HepG2 (cell line): ENCODE data around the gene GATAD2B. TPM values are rescaled to one million over a fixed set of nuclear protein-coding genes. Genes with fewer than 3 reads are reported as not detected.

Experiments
- ATF7 ChIP-seq, 2 experiments: fragments of 450-650 bp in 1 of 2; sonication (generic) in 1 of 2; formaldehyde crosslinking in 1 of 2; IDR thresholded peaks; 2 replicates each; pipeline versions ENCODE4 v1.4.0 to v1.6.1; 2016 to 2020; ENCODE audit warnings: antibody characterized with exemption in 1 of 2, mild to moderate bottlenecking in 1 of 2, missing genetic modification reagents in 1 of 2
- BCLAF1 ChIP-seq: fragments of 450-650 bp; IDR thresholded peaks from 2 replicates; pipeline ENCODE4 v1.6.1; 2017; ENCODE audit warnings: mild to moderate bottlenecking
- DBP ChIP-seq: sonication (generic); formaldehyde crosslinking; IDR thresholded peaks from 2 replicates; pipeline ENCODE4 v1.4.0; 2020; ENCODE audit warnings: missing genetic modification reagents; ENCODE audit errors: not compliant biosample characterization
- HNF1B ChIP-seq: sonication (generic); formaldehyde crosslinking; IDR thresholded peaks from 2 replicates; pipeline ENCODE4 v1.5.1; 2020; ENCODE audit warnings: mild to moderate bottlenecking, moderate library complexity, missing genetic modification reagents
- KMT2B ChIP-seq: IDR thresholded peaks from 2 replicates; pipeline ENCODE4 v1.6.1; 2016; ENCODE audit warnings: missing genetic modification reagents, missing compliant biosample characterization
- PBX2 ChIP-seq: IDR thresholded peaks from 2 replicates; pipeline ENCODE4 v1.6.1; 2016; ENCODE audit warnings: control low read depth
- TARDBP ChIP-seq: sonication (generic); formaldehyde crosslinking; IDR thresholded peaks from 2 replicates; pipeline ENCODE4 v1.8.0; 2022; ENCODE audit warnings: mild to moderate bottlenecking, missing genetic modification reagents
- TSC22D2 ChIP-seq: sonication (generic); formaldehyde crosslinking; IDR thresholded peaks from 2 replicates; pipeline ENCODE4 v1.5.1; 2020; ENCODE audit warnings: missing genetic modification reagents, mild to moderate bottlenecking, borderline replicate concordance
- ZC3H13 ChIP-seq: sonication (generic); formaldehyde crosslinking; IDR thresholded peaks from 2 replicates; pipeline ENCODE4 v1.8.1; 2023; ENCODE audit warnings: mild to moderate bottlenecking, missing genetic modification reagents, moderate library complexity
- ZNF230 ChIP-seq: sonication (generic); formaldehyde crosslinking; IDR thresholded peaks from 2 replicates; pipeline ENCODE4 v1.4.0; 2020; ENCODE audit warnings: mild to moderate bottlenecking, missing genetic modification reagents
- ZNF343 ChIP-seq: sonication (generic); formaldehyde crosslinking; IDR thresholded peaks from 2 replicates; pipeline ENCODE4 v1.4.0; 2020; ENCODE audit warnings: mild to moderate bottlenecking, missing genetic modification reagents
- ZNF430 ChIP-seq: sonication (generic); formaldehyde crosslinking; IDR thresholded peaks from 2 replicates; pipeline ENCODE4 v1.9.0; 2021; ENCODE audit warnings: mild to moderate bottlenecking, missing genetic modification reagents
- ZNF550 ChIP-seq: sonication (generic); formaldehyde crosslinking; IDR thresholded peaks from 2 replicates; pipeline ENCODE4 v1.4.0; 2020; ENCODE audit warnings: mild to moderate bottlenecking, missing genetic modification reagents, borderline replicate concordance
- ZNF564 ChIP-seq: sonication (generic); formaldehyde crosslinking; IDR thresholded peaks from 2 replicates; pipeline ENCODE4 v1.8.1; 2023; ENCODE audit warnings: mild to moderate bottlenecking, missing genetic modification reagents
- polyA plus RNA-seq, 8 experiments: library from polyadenylated mRNA; depleted of rRNA in 3 of 8; stranded (reverse) in 7 of 8; unstranded in 1 of 8; fragments of >200 nt; fragmentation: Illumina TruSeq in 4 of 8; extraction: Trizol in 4 of 8; gene quantifications; 2 replicates each; pipeline versions ENCODE4 v1.2.1 to v1.2.3, GENCODE V29; 2011 to 2016; ENCODE audit warnings: low read depth in 4 of 8, missing spikeins in 1 of 8, mixed read lengths in 1 of 8; ENCODE audit not compliant: insufficient read depth in 1 of 8
- total RNA-seq, 5 experiments: library from RNA; depleted of rRNA; stranded (reverse); fragments of >200 nt; fragmentation: Illumina TruSeq; extraction: Trizol; gene quantifications; 2 replicates each; pipeline ENCODE4 v1.2.3, GENCODE V29; 2016; ENCODE audit warnings: low read depth in 1 of 5

GATAD2B gene
- total and polyA plus RNA-seq, 2 of the 13 experiments (the other 11 are each of a cell fraction or from before 2014, with no cell fraction given), result 3.2 to 5.2 TPM

- TF ChIP-seq BCLAF1 (no peak), ZNF343 (no peak), ZNF230 (CRISPR knock-in tag) (no peak), ZC3H13 (CRISPR knock-in tag) (0 out of 2 replicates have a peak, but pooled peaks have one; percentile 28), TARDBP (CRISPR knock-in tag) (0 out of 2 replicates have a peak, but pooled peaks have one; percentile 7), TSC22D2 (no peak), ZNF564 (no peak), PBX2 (CRISPR knock-in tag) (no peak), DBP (CRISPR knock-in tag) (peak; percentile 1), HNF1B (peak; percentile 0; the same call in 1 of the 2 replicates), ATF7 (IDR thresholded peaks at IDR 0.05) (no peak), ATF7 (CRISPR knock-in tag; IDR thresholded peaks at IDR 0.05) (0 out of 2 replicates have a peak, but pooled peaks have one; percentile 31), KMT2B (CRISPR knock-in tag) (no peak; the same call in 1 of the 2 replicates), ZNF550 (CRISPR knock-in tag) (no peak), ZNF430 (CRISPR knock-in tag) (no peak)
These were observed 39.6 kb upstream of the GATAD2B start (continued) for GRCh38 chr1:153962088-153963029.
